KOPT-K1 (cell line): ENCODE results near the gene IMPG1.

Source experiments
- H3K27ac ChIP-seq: fragments of 200-600 bp; sonication (generic); 2 replicates; pipeline ENCODE4 v1.5.1; 2016; ENCODE audit warnings: antibody characterized with exemption, mild to moderate bottlenecking, low read depth, low read length; ENCODE audit not compliant: poor library complexity, severe bottlenecking
- H3K36me3 ChIP-seq: fragments of 200-600 bp; sonication (generic); 2 replicates; pipeline ENCODE4 v1.5.1; 2017; ENCODE audit warnings: antibody characterized with exemption, mild to moderate bottlenecking, low read length, moderate library complexity; ENCODE audit not compliant: insufficient read depth
- H3K9me3 ChIP-seq: fragments of 200-600 bp; sonication (generic); 2 replicates; pipeline ENCODE4 v1.5.1; 2017; ENCODE audit warnings: antibody characterized with exemption, low read length, mild to moderate bottlenecking; ENCODE audit not compliant: insufficient read depth, poor library complexity, severe bottlenecking

Gene IMPG1

DNA sequence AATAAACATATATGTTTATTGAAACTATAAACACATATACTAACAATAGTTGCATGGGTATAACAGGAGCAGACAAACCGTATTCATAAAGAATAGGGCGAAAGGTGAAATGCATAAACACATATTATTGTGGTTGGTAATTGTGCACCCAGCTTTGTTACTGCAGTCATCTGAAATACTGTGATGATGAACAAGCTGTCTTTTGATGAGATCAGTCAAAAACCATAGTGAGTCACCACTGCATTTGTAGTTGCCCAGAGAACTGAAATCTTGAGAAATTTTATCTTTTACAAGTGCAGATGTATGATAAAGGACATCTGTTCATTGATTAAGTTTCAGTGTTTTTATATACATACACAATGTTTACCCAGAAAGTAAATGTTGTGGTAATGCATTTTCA lies 189.7 kb downstream of the IMPG1 start:
- no peaks in the 10 kb centered on the region for H3K9me3 ChIP-seq
- H3K27ac ChIP-seq = no peak overlapping the region
- H3K36me3 ChIP-seq = no peaks in the 10 kb centered on the region

DNA sequence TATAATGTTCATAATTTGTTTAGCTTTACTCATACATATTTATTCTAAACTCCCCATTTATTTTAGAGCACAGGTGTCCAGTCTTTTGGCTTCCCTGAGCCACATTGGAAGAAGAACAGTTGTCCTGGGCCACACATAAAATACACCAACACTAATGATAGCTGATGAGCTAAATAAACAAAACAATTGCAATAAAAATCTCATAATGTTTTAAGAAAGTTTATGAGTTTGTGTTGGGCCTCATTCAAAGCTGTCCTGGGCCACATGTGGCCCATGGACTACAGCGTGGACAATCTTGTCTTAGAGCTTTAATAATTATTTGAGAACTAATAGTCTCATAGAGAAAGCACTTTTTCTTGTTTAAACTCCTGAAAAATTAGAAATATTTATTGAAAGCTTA lies 192.2 kb downstream of the IMPG1 start:
- H3K27ac ChIP-seq = no peak overlapping the region
- no peaks in the 10 kb centered on the region for H3K36me3 ChIP-seq
- no peaks in the 10 kb centered on the region for H3K9me3 ChIP-seq

DNA sequence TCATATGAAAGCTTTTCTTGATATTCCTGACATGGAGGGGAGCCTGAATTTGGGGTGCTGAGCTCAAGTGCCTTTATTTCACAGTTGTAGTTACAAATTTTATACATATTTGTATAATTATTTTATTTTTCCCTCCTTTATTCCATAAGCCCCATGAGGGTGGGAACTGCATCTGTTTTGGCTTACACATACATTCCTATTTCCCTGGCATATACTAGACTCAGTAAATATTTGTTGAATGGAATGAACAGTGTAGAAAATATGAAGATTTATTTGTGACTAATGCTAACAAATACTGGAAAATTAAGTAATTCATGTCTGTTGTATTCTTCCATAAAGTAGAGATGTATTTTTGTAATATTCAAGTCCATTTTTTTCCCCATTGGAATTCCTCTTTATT lies 196.3 kb downstream of the IMPG1 start:
- Histone ChIP-seq H3K9me3 (no peaks in the 10 kb centered on the region), H3K27ac (no peak overlapping the region), H3K36me3 (no peaks in the 10 kb centered on the region)

DNA sequence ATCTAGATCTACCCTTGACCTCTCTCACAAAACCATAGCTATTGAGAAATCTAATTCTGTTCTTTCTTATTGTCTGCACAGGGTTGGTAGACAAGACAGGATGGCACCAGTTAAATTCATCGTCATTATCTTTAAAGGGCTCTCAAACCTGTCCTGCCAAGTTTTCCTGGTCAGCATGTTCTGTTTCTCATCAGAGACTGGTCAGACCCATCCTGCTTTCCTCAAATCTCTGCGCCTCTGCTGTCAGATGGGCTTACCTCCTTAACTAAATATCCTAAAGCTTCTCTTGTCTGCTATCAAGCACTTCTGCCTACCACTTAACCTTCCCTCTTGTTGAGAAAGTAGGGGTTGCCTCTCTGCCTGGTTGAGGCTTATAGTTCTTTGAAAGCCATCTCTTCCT lies 198.2 kb downstream of the IMPG1 start:
- H3K9me3 ChIP-seq = no peaks in the 10 kb centered on the region
- H3K36me3 ChIP-seq = no peaks in the 10 kb centered on the region
- no peak overlapping the region for H3K27ac ChIP-seq
